Measurements from ENCODE around the gene BRME1.
A peak's percentile ranks its signal among the peaks of the same experiment; 100 is the strongest.

BRME1 gene

GRCh38 chr19:13887018-13887436 lies 18.9 kb downstream of the BRME1 start:
- peak in 1 of 2 donors; percentile 32 for ATAC-seq

GRCh38 chr19:13885826-13886365 lies 20.0 kb downstream of the BRME1 start:
- ATAC-seq: no peak

GRCh38 chr19:13884726-13885591 lies 21.0 kb downstream of the BRME1 start:
- no peak for ATAC-seq

- no peak for ATAC-seq
Observed at GRCh38 chr19:13883516-13884064, 22.3 kb downstream of the BRME1 start.

GRCh38 chr19:13882836-13883235 lies 23.1 kb downstream of the BRME1 start:
- ATAC-seq: no peak

GRCh38 chr19:13882419-13882795 lies 23.5 kb downstream of the BRME1 start:
- ATAC-seq: no peak

GRCh38 chr19:13881692-13882418 lies 24.1 kb downstream of the BRME1 start:
- ATAC-seq: peak; percentile 9 to 18

- no peak for ATAC-seq
Observed at GRCh38 chr19:13881251-13881691, 24.6 kb downstream of the BRME1 start.

GRCh38 chr19:13880059-13881043 lies 25.6 kb downstream of the BRME1 start:
- ATAC-seq: peak; percentile 96 to 97

- no peak for ATAC-seq
Observed at GRCh38 chr19:13877303-13877702, 28.6 kb downstream of the BRME1 start.

- ATAC-seq: no peak
Observed at GRCh38 chr19:13876834-13877233, 29.1 kb downstream of the BRME1 start, which contains the start of gene NANOS3. TSS of gene NANOS3 (plus strand) at chr19:13877134. CDS start at chr19:13877249, 115 bp downstream.

GRCh38 chr19:13875824-13876223 lies 30.1 kb downstream of the BRME1 start:
- ATAC-seq: no peak

GRCh38 chr19:13873834-13874515 lies 31.9 kb downstream of the BRME1 start:
- ATAC-seq: no peak

GRCh38 chr19:13872695-13873389 lies 33.1 kb downstream of the BRME1 start:
- peak; percentile 57 to 71 for ATAC-seq

- no peak for ATAC-seq
Observed at GRCh38 chr19:13872339-13872694, 33.6 kb downstream of the BRME1 start.

- ATAC-seq: no peak
Observed at GRCh38 chr19:13870873-13871272, 35.0 kb downstream of the BRME1 start.

- no peak for ATAC-seq
Observed at GRCh38 chr19:13869281-13869680, 36.6 kb downstream of the BRME1 start.

- no peak for ATAC-seq
Observed at GRCh38 chr19:13868663-13869062, 37.3 kb downstream of the BRME1 start.

GRCh38 chr19:13866463-13867046 lies 39.4 kb downstream of the BRME1 start:
- ATAC-seq: no peak
